Fibroblast of lung (primary cell): Measurements from ENCODE around the gene MS4A18.

Experiments used
- EZH2 ChIP-seq: IDR thresholded peaks from 2 replicates; pipeline ENCODE4 v1.5.1; 2012; ENCODE audit warnings: low read length, control low read depth, mild to moderate bottlenecking; ENCODE audit errors: missing control alignments
- TF ChIP-seq, protein P1 (sequence below), 2 donors: IDR thresholded peaks in 1 of 2; conservative IDR thresholded peaks in 1 of 2; 1 replicate in 1 of 2; 2 replicates in 1 of 2; pipeline ENCODE4 v1.5.1; 2011 to 2012; ENCODE audit warnings: low read length in 2 of 2, control low read depth in 1 of 2, inconsistent platforms in 1 of 2, low read depth in 1 of 2, mild to moderate bottlenecking in 1 of 2

GRCh38 chr11:60705895-60706294 lies 18.6 kb upstream of the MS4A18 start:
- TF ChIP-seq, protein P1, sequence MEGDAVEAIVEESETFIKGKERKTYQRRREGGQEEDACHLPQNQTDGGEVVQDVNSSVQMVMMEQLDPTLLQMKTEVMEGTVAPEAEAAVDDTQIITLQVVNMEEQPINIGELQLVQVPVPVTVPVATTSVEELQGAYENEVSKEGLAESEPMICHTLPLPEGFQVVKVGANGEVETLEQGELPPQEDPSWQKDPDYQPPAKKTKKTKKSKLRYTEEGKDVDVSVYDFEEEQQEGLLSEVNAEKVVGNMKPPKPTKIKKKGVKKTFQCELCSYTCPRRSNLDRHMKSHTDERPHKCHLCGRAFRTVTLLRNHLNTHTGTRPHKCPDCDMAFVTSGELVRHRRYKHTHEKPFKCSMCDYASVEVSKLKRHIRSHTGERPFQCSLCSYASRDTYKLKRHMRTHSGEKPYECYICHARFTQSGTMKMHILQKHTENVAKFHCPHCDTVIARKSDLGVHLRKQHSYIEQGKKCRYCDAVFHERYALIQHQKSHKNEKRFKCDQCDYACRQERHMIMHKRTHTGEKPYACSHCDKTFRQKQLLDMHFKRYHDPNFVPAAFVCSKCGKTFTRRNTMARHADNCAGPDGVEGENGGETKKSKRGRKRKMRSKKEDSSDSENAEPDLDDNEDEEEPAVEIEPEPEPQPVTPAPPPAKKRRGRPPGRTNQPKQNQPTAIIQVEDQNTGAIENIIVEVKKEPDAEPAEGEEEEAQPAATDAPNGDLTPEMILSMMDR (conservative IDR thresholded peaks at IDR 0.05 in 1 of 2, IDR thresholded peaks at IDR 0.05 in 1 of 2; ENCODE audit: low read depth in 1 of 2, low read length in 2 of 2), result no peak
- no peak for TF ChIP-seq EZH2
